Transverse colon (tissue), 4 donors: Measurements from ENCODE around the gene CCNL1.

ENCODE experiments used
- CTCF ChIP-seq, 5 experiments: fragments of 200-600 bp in 3 of 5; fragments of 450-650 bp in 2 of 5; sonication (generic) in 3 of 5; IDR thresholded peaks; 1 replicate in 2 of 5; 2 replicates in 3 of 5; pipeline ENCODE4 v1.5.1; 2016 to 2017; ENCODE audit warnings: antibody characterized with exemption in 5 of 5, inconsistent platforms in 3 of 5, mild to moderate bottlenecking in 2 of 5, moderate library complexity in 1 of 5
- EP300 ChIP-seq: sonication (generic); formaldehyde crosslinking; IDR thresholded peaks from one replicate; pipeline ENCODE4 v1.6.1; 2017; ENCODE audit warnings: antibody characterized with exemption, low read depth
- POLR2A ChIP-seq: fragments of 450-650 bp; IDR thresholded peaks from one replicate; pipeline ENCODE4 v1.6.1; 2016; ENCODE audit warnings: antibody characterized with exemption, mild to moderate bottlenecking, moderate library complexity
- POLR2AphosphoS5 ChIP-seq, 3 donors: sonication (generic); formaldehyde crosslinking; IDR thresholded peaks; one replicate each; pipeline ENCODE4 v1.6.1; 2016; ENCODE audit warnings: antibody characterized with exemption in 3 of 3

- TF ChIP-seq POLR2A (no peak), CTCF (IDR thresholded peaks at IDR 0.05) (no peak), EP300 (no peak), POLR2AphosphoS5 (IDR thresholded peaks at IDR 0.05) (no peak)
Observed at GRCh38 chr3:157167371-157168042, 7.6 kb upstream of the CCNL1 start.
